PC-3 (cell line): Measurements from ENCODE around the gene RPS2. TPM values are rescaled to one million over a fixed set of nuclear protein-coding genes. Genes with fewer than 3 reads are reported as not detected.
A peak's percentile ranks its signal among the peaks of the same experiment; 100 is the strongest.

Experiments used
- ATAC-seq: fragments of 200-7000 bp; cut with Tn5 transposase; 2 replicates; pipeline ENCODE4 v1.9.1; 2020; ENCODE audit warnings: mild to moderate bottlenecking, moderate library complexity
- BruUV-seq: library from RNA; stranded (reverse); fragments of 400-500 nt; replicated peaks from 2 replicates; lab custom pipeline; 2021; lab: Mats Ljungman, UMichigan
- CTCF ChIA-PET: fragments of 300-600 bp; sonication (Branson Sonifier 250); formaldehyde crosslinking; loops from one replicate; lab custom pipeline; 2022; ENCODE audit warnings: antibody characterized with exemption; lab: Charles Lee
- POLR2A ChIA-PET: fragments of 300-600 bp; sonication (Branson Sonifier 250); formaldehyde crosslinking; loops from one replicate; lab custom pipeline; 2022; ENCODE audit warnings: antibody characterized with exemption; ENCODE audit not compliant: unreplicated experiment; lab: Charles Lee
- DNase-seq: peaks from one replicate; pipeline ENCODE4 v3.0.0-alpha.2; 2015
- H2AFZ ChIP-seq: fragments of 300-600 bp; sonication (generic); 2 replicates; pipeline ENCODE4 v1.6.0; 2016; ENCODE audit warnings: antibody characterized with exemption, low read length
- H3F3A ChIP-seq: fragments of 300-600 bp; sonication (generic); one replicate; pipeline ENCODE4 v1.6.0; 2017; ENCODE audit warnings: antibody characterized with exemption, low read length, control low read depth, mild to moderate bottlenecking; ENCODE audit not compliant: unreplicated experiment
- H3K27ac ChIP-seq: fragments of 300-600 bp; sonication (generic); 2 replicates; pipeline ENCODE4 v1.5.1; 2016; ENCODE audit warnings: mild to moderate bottlenecking, low read length
- H3K27me3 ChIP-seq: fragments of 300-600 bp; sonication (generic); 2 replicates; pipeline ENCODE4 v1.6.1; 2016; ENCODE audit warnings: low read length, mixed read lengths
- H3K36me3 ChIP-seq: fragments of 300-600 bp; sonication (generic); 2 replicates; pipeline ENCODE4 v1.6.1; 2016; ENCODE audit warnings: low read depth, mixed run types, low read length, mixed read lengths
- H3K4me1 ChIP-seq: fragments of 300-600 bp; sonication (generic); 2 replicates; pipeline ENCODE4 v1.5.1; 2016; ENCODE audit warnings: low read length; ENCODE audit not compliant: insufficient read depth
- H3K4me2 ChIP-seq: fragments of 300-600 bp; sonication (generic); 2 replicates; pipeline ENCODE4 v1.6.0; 2016; ENCODE audit warnings: low read length
- H3K4me3 ChIP-seq: fragments of 300-600 bp; sonication (generic); 2 replicates; pipeline ENCODE4 v1.5.1; 2016; ENCODE audit warnings: mild to moderate bottlenecking, low read length, mixed read lengths
- H3K79me2 ChIP-seq: fragments of 300-600 bp; sonication (generic); 2 replicates; pipeline ENCODE4 v1.6.1; 2017; ENCODE audit warnings: low read length, mixed read lengths
- H3K9ac ChIP-seq: fragments of 300-600 bp; sonication (generic); 2 replicates; pipeline ENCODE4 v1.6.0; 2016; ENCODE audit warnings: mild to moderate bottlenecking, low read length
- H3K9me2 ChIP-seq: fragments of 300-600 bp; sonication (generic); replicated peaks from 2 replicates; pipeline ENCODE4 v1.6.1; 2016; ENCODE audit warnings: mixed run types, low read length, mixed read lengths
- H3K9me3 ChIP-seq: fragments of 300-600 bp; sonication (generic); 2 replicates; pipeline ENCODE4 v1.6.1; 2016; ENCODE audit warnings: low read length, mixed read lengths
- H4K20me1 ChIP-seq: fragments of 300-600 bp; sonication (generic); 2 replicates; pipeline ENCODE4 v1.6.1; 2016; ENCODE audit warnings: low read length, mixed read lengths
- CTCF ChIP-seq: fragments of 300-600 bp; sonication (generic); conservative IDR thresholded peaks from 2 replicates; pipeline ENCODE4 v1.5.1; 2017; ENCODE audit warnings: antibody characterized with exemption, low read depth, mild to moderate bottlenecking, low read length
- EZH2 ChIP-seq: fragments of 300-600 bp; sonication (generic); IDR thresholded peaks from one replicate; pipeline ENCODE4 v1.6.1; 2017; ENCODE audit warnings: antibody characterized with exemption, mild to moderate bottlenecking, low read length; ENCODE audit not compliant: unreplicated experiment
- EZH2phosphoT487 ChIP-seq: fragments of 300-600 bp; sonication (generic); IDR thresholded peaks from 2 replicates; pipeline ENCODE4 v1.6.1; 2018; ENCODE audit warnings: mild to moderate bottlenecking, antibody characterized with exemption, low read length, borderline replicate concordance
- intact Hi-C: fragments of 100-400 bp; cut with micrococcal nuclease; formaldehyde crosslinking; loops from 2 replicates; pipeline ENCODE4 v1.9.0; 2023
- total RNA-seq: library from RNA; depleted of rRNA; stranded (reverse); fragments of >200 nt; gene quantifications from 2 replicates; pipeline ENCODE4 v1.2.3, GENCODE V29; 2014

The RPS2 gene
- total RNA-seq, 1 experiment from 2014 or later = 2,234 TPM

DNA sequence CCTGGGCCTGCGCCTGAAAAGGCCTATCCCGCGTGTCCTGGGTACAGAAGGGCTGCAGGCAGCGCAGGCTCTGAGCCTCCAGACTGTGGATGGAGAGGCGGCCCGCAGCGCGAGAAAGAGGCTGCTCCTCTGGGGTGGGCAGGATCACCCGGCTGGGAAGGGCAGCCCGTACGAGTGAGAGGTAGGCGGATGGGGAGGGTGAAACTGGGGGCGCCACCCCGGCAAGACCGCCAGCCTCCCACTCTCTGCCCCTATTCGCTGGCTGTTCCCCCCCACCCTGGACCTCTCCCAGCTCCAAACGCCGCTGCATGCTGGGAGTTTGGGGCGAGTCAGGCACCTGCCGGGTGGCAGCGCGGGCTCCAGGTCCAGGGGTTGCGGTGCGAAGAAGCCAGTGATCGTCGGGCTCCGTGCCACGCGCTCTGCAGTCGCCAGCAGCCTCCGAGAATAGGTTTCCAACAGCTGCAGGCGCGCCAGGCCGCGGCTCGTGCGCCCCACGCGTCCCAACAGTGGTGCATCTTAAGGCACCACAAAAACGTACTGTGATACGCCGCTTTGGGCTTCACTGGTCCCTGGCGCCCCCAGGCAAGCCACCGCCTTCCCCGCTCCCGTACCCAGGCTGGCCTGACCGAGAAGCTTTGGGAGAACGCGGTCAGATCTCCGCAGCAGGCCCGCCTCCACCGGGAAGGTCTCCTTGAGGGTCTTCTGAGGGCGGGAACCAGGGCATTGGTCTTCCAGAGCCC lies 15.6 kb upstream of the RPS2 start:
- Histone ChIP-seq H3K79me2 (peaks cover 10% of the 10 kb centered on the region), H3K9me2 (no peaks in the 10 kb centered on the region), H3K4me3 (peak overlapping the region; percentile 64), H3K9ac (no peak overlapping the region), H3K27me3 (no peaks in the 10 kb centered on the region), H3K27ac (no peak overlapping the region), H3K9me3 (no peaks in the 10 kb centered on the region), H3K4me2 (peak overlapping the region; percentile 88), H3F3A (peaks cover 3% of the 10 kb centered on the region), H2AFZ (no peak overlapping the region), H3K4me1 (peaks cover 39% of the 10 kb centered on the region), H3K36me3 (no peaks in the 10 kb centered on the region), H4K20me1 (no peaks in the 10 kb centered on the region)
- BruUV-seq = no TSS peak
- intact Hi-C loops = no loop called here
- TF ChIP-seq EZH2phosphoT487 (peak; percentile 48; the same call in 1 of the 2 replicates), EZH2 (no peak), CTCF (no peak)
- DNase-seq (no peak), ATAC-seq (no peak)
- CTCF ChIA-PET = no interaction called here
- POLR2A ChIA-PET = no interaction called here

- H3K9ac ChIP-seq = no peak overlapping the region
- H2AFZ ChIP-seq = no peak overlapping the region
- no peaks in the 10 kb centered on the region for H3K27me3 ChIP-seq
- ChIA-PET POLR2A (no interaction called here), CTCF (no interaction called here)
- intact Hi-C loops = no loop called here
- H3K9me2 ChIP-seq = no peaks in the 10 kb centered on the region
- H4K20me1 ChIP-seq = no peaks in the 10 kb centered on the region
- ATAC-seq (peak; percentile 33), DNase-seq (peak; percentile 85)
- peaks cover 3% of the 10 kb centered on the region for H3F3A ChIP-seq
- H3K4me1 ChIP-seq = peaks cover 33% of the 10 kb centered on the region
- TSS peak; percentile 13 for BruUV-seq
- peaks cover 2% of the 10 kb centered on the region; the same call in 1 of the 2 replicates for H3K79me2 ChIP-seq
- H3K4me3 ChIP-seq = peak overlapping the region; percentile 64
- no peaks in the 10 kb centered on the region for H3K9me3 ChIP-seq
- H3K27ac ChIP-seq = no peak overlapping the region
- TF ChIP-seq EZH2 (no peak), EZH2phosphoT487 (no peak), CTCF (no peak)
- H3K4me2 ChIP-seq = peak overlapping the region; percentile 88
- H3K36me3 ChIP-seq = no peaks in the 10 kb centered on the region
These were observed 14.8 kb upstream of the RPS2 start for GRCh38 chr16:1979271-1980029.
